NCI-H1105 treated with DMSO at 0.1 percent for 48 hours (cell line): Measurements from ENCODE around the gene C10orf71.

Experiments
- DNase-seq: peaks from one replicate; lab custom pipeline; 2025; lab: John Stamatoyannopoulos, UW

Gene C10orf71, protein sequence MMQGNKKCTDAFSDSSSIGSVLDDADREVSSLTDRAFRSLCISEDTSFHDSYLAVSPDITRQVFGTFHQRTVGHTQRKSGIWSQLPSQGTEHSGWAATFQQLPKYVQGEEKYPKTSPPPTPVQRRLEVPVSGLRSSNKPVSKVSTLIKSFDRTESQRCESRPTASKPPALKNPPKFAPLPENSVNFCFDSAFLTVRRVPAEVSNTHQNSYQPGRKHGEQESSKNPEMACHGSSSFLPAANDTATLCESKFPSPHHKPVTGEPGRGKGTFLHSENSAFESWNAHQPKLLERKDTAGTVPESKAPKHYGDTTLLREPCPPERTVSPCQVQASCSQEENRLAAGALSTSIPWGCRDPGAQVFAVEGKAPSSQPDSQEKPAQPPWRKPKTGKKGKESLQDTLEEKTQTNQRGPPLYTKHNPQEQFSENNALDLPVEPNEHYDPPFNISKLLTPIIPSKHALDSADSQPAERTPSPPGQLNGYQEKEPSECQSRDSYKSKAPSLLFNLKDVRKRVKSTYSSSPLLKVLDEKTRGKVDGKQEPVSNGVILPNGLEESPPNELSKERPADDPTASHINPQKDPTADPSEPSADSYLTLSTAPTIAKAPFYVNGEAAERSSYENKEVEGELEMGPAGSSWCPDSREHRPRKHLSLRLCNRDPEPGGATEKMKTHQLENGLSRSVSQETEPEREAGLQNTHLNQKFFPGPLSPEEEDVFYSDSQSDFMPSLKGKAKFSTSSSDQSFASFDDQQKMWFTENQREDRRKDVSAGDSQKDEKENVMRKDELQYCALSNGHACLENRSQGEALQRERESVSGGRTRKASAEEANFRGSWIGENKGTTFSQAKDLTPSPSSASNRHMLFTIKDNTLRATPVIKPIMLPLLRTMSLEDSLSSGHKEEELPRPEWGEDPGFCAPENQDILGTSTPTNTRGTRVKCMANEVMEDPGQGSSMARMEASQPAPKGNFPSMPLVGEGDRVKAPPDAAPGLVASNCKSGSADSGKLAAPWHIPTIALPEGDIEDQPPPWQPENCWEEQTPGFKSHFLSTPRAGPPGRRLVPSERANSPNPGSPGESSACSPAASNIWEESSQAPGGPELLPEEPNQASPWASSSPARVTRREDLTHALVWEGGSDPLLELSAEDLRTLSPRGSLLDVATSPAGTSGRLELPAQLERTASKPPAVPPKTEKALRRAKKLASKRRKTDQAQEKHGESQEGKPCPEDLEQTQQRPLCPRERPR (N-terminal part only)

DNA sequence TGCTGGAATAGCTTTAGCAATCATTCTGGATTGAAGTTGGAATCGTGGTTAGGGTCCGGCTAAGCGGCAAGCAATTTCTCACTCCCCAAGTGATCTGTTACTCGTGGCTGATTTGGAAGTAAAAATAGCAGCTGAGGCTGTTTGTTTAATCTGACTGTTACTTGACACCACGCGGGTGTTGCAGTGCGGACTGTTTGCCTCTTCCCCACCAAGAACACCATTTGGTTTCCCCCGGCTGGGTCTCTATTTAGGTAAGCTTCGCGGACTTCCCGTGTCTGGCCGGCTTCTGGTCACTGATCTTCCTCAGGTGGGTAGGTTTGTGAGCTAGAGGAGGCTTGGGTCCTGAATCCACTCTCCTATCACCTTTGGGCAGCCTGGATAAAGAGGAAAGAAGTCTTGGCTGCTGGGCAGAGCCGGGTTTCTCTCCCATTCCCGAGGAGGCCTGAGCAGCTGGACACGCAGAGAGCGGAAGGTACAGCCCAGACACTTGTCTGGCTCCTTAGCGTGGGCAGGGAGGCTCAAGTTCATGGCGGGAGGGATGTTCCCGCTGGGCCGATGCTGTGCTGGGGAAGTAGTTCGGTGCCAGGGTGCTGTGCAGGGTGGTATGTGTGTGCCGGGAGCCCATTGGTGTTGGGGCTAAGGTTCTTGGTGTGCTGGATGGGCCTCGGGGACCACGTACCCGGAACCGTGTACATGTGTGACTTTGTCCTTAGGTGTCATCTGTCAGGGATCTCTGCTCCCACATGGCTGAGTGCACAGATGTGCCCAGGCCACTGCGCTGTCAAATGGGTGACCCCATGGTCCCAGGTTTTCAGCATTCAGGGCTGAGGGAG is at the start of gene C10orf71:
Gene C10orf71, plus strand, starts transcription at position 188 of the 833 bp plus-strand sequence. CDS start 23,376 bp downstream, outside the sequence.
- no peak for DNase-seq

DNA sequence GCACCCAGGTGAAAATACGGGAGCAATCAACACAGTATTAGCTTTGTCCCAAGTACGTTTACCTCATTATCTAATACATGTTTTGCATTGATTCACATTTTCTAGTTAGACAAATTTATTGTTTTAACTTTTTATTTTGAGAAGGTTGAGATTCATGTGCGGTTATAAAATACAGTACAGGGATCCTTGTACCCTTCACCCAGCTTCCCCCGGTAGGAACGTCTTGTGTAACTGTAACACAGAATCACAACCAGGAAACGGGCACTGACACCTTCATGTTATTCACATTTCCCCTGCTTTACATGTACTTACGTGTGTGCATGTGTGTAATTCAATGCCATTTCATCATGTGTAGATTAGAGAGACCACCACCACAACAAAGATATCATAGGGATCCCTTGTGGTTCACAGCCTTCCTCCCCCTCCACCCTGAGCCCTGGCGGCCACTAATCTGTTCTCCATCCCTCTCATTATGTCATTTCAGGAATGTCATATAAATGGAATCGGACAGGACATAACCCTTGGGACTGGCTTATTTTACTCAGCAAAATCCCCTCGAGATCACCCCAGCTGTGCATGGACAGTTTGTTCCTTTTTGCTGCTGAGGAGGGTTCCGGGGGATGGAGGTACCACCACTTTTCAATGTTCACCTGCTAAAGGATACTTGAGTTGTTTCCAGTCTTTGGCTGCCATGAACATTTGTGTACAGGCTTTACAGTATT is 46.5 kb upstream of the C10orf71 start:
- DNase-seq = no peak

GRCh38 chr10:49253340-49253906 is 45.5 kb upstream of the C10orf71 start:
- no peak for DNase-seq

DNA sequence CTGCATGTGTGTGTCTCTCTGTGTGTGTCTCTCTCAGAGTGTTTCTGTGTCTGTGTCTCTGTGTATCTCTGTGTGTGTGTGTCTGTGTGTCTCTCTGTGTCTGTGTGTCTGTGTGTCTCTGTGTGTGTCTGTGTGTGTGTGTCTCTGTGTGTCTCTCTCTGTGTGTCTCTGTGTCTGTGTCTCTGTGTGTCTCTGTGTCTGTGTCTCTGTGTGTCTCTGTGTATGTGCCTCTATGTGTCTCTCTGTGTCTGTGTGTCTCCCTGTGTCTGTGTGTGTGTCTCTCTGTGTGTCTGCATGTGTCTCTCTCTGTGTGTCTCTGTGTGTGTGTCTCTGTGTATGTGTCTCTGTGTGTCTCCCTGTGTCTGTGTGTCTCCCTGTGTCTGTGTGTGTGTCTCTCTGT is 44.8 kb upstream of the C10orf71 start:
- no peak for DNase-seq

DNA sequence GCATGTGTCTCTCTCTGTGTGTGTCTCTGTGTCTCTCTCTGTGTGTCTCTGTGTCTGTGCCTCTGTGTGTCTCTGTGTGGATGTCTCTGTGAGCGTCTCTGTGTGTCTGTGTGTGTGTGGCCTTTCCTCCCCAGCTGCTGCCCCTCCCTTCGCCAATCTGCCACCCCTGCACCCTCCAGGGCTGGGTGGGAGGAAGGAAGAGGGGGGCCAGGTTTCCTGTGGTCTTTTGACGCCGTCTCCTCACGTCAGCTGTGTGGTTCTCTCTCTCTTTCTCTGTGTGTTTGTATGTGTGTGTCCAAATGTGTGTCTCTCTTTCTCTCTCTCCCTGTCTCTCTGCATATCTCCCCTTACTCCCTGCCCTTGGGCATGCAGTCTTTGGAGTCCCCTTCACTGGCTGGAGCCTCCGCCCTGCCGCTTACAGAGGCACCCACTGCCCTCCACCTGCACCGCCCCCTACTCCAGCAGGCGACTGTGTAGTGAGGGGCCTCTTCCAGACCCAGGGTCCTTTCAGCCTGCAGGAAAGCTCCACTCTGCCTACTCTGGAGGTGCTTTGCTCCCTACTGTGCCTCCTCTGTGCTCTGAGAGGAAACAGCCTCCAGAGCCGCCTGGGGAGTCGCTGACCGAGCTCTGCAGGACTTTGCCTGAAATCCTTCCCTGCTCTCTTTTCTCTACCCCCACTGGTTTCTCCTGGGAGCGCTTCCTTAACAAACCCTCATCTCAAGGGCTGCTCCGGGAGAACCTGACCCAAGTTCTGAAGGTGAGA is 44.2 kb upstream of the C10orf71 start:
- no peak for DNase-seq

- no peak for DNase-seq
Observed at GRCh38 chr10:49255883-49256282, 43.1 kb upstream of the C10orf71 start.

DNA sequence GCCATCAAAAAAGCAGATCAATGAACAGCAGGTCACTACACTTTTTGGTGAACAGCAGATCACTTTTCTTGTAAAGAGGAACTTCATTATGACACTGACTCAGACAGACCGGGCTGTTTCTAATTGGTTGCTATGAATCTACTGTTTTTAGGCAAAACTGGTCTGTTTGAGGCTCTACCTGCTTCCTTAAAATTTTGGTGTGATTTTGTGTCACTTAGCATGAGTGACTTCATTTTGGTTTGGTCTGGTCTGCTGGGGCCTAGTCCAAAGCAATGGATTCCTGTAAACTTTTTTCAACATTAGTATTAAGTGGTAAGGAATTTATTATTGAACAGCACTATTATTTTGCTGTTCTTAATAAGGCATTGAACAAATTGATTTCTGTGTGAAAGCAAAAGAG is 41.8 kb upstream of the C10orf71 start:
- no peak for DNase-seq

DNA sequence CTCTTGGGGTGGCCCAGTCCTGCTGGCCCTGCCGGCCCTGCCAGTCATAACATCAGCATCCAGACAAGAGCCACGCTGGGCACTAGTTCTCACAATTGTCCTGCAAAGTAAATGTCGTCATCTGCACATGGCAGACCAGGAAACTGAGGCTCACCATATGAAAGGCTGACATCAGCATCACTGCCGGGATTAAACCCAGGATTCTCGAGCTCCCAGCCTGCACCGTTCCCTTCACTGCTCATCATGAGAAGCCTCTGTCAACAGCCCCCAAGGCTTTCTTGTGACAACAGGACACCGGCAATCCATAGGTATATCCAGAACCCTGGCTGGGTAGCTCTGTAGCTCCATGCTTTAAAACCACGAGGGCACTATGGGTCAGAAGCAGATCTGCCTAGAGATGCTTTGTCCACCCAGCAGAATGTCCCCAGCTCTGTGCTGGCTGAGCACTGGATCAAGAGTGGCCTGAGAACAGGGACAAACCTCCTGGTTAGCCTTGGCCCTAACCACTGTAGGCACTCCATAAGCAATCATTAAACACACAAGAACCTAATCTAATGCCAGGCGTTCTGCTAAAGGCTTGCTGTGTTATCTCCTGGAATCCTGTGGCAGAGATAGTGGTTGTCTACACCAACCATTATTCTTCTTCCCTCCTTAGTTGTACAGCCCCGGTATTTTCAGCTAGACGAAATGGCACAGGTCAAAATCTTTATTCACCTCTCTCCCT is 41.2 kb upstream of the C10orf71 start:
- no peak for DNase-seq

GRCh38 chr10:49258350-49258683 is 40.7 kb upstream of the C10orf71 start:
- no peak for DNase-seq

GRCh38 chr10:49260644-49261296 is 38.2 kb upstream of the C10orf71 start:
- DNase-seq = no peak

DNA sequence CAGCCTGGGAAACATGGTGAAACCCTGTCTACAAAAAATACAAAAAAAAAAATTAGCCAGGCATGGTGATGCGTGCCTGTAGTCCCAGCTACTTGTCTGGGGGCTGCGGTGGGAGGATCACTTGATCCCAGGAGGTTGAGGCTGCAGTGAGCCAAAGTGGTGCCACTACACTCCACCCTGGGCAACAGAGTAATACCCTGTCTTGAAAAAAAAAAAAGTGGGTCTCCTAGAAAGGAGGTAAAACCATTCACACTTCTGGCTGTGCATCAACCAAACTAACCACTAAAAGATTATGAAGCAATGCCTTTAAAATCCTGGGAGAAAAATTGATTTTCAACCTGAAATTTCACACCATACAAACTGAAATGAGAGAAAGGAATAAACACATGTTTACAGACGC is 35.4 kb upstream of the C10orf71 start:
- no peak for DNase-seq

DNA sequence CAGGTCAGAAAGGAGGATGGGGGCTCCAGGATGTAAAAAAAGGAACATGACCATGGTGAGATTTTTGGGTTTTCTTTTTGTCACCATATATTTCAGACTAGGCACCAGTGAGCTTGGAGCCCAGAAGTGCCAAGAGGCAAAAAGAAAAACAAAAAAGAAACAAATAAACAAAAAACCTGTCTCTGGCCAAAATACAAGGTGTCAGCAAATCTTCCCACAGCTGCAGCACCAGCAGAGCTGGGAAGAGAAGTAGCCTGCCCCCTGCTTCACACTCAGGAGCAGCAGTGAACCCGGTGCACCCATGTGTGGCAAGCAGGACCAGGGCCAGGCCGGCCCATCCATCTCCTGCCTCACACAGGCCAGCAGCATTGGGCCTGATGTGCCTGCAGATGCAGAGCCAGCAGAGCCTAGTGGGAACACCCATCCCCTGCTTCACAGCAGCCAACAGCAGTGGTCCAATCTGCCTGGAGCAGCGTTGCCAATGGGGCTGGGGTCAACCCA is 34.7 kb upstream of the C10orf71 start:
- no peak for DNase-seq

GRCh38 chr10:49265885-49266284 is 33.1 kb upstream of the C10orf71 start:
- no peak for DNase-seq

DNA sequence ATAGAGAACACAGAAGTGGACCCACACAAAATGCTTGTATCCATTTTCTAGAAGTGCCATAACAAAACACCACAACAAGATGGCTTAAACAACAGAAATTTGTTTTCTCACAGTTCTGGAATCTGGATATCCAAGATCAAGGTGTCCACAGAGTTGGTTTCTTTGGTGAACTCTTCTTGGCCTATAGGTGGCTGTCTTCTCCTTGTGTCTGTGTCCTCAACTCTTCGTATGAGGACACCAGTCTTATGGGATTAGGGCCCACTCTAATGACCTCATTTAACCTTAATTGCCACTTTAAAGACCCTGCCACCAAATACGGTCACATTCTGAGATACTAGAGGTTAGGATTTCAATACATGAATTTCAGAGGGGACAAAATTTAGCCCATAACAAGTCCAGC is 30.8 kb upstream of the C10orf71 start:
- DNase-seq = no peak

GRCh38 chr10:49269523-49269922 is 29.4 kb upstream of the C10orf71 start:
- no peak for DNase-seq

DNA sequence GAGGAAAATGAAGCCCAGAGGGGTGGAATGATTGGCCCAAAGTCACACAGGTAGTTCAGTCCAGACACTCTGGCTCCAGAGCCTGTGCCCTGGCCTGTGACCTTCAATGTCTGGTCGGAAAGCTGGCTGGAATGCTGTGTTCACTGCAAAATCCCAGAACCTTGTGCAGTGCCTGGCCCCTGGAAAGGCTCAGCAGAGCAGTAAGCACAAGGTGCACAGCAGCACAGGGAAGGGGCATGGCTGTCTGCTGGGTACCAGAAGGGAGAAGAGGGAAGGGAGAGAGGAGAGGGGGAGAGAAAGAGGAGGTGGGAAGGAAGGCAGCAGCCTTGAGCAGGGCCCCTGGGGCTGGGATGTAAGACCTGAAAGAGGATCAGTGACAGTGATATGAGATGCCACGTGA is 28.4 kb upstream of the C10orf71 start:
- DNase-seq = no peak

DNA sequence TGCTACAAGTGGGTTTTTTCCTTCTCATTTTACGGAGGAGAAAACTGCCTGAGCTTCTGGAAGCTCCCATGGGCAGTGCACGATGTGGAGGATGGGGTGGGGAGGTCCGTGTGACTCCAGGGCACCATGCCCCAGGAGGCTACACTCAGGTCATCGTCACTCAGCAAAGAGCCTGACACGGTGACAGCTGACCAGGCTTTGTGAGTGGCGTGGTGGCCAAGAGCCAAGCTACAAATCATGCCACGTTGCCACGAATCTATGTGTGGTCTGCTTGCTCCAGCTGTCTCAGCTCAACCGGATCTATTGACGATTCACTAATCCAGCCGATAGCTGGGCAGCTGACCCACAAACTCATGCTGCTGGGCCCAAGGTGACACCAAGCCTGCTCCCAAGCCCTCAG is 27.6 kb upstream of the C10orf71 start:
- DNase-seq = no peak
